CMK (cell line): ENCODE measurements around the gene MARK1.

ENCODE experiments used
- DNase-seq: peaks from one replicate; pipeline ENCODE4 v3.0.0-alpha.2; 2010; ENCODE audit warnings: low read depth

The MARK1 gene

GRCh38 chr1:220527908-220528678, at the start of gene MARK1:
Gene MARK1 (plus strand): TSS chr1:220528136. CDS start chr1:220528823, 687 bp downstream.
- DNase-seq = no peak

- DNase-seq = no peak
Observed at GRCh38 chr1:220483700-220484099, 44.2 kb upstream of the MARK1 start.

GRCh38 chr1:220484135-220484534, 43.8 kb upstream of the MARK1 start:
- DNase-seq = no peak

GRCh38 chr1:220485131-220485530, 42.8 kb upstream of the MARK1 start:
- DNase-seq = no peak

- DNase-seq = no peak
Observed at GRCh38 chr1:220485791-220486190, 42.1 kb upstream of the MARK1 start.

- DNase-seq = no peak
Observed at GRCh38 chr1:220487297-220487820, 40.6 kb upstream of the MARK1 start.

- DNase-seq = no peak
Observed at GRCh38 chr1:220491891-220492290, 36.0 kb upstream of the MARK1 start.

GRCh38 chr1:220497220-220497947, 30.6 kb upstream of the MARK1 start:
- no peak for DNase-seq

- no peak for DNase-seq
Observed at GRCh38 chr1:220498188-220498587, 29.7 kb upstream of the MARK1 start.

GRCh38 chr1:220500372-220500771, 27.6 kb upstream of the MARK1 start:
- no peak for DNase-seq

- no peak for DNase-seq
Observed at GRCh38 chr1:220504329-220504728, 23.6 kb upstream of the MARK1 start.

- DNase-seq = no peak
Observed at GRCh38 chr1:220507085-220507484, 20.9 kb upstream of the MARK1 start.

- no peak for DNase-seq
Observed at GRCh38 chr1:220511179-220511578, 16.8 kb upstream of the MARK1 start.

- DNase-seq = no peak
Observed at GRCh38 chr1:220511785-220512184, 16.2 kb upstream of the MARK1 start.

- no peak for DNase-seq
Observed at GRCh38 chr1:220513834-220514233, 14.1 kb upstream of the MARK1 start.

- DNase-seq = no peak
Observed at GRCh38 chr1:220514256-220514655, 13.7 kb upstream of the MARK1 start.

- DNase-seq = no peak
Observed at GRCh38 chr1:220516014-220516721, 11.8 kb upstream of the MARK1 start.

- no peak for DNase-seq
Observed at GRCh38 chr1:220516722-220517042, 11.3 kb upstream of the MARK1 start.

- no peak for DNase-seq
Observed at GRCh38 chr1:220521778-220522177, 6.2 kb upstream of the MARK1 start.

- no peak for DNase-seq
Observed at GRCh38 chr1:220526294-220526693, 1.6 kb upstream of the MARK1 start.

- no peak for DNase-seq
Observed at GRCh38 chr1:220527279-220527907, 543 bp upstream of the MARK1 start.
